GM19238 (cell line): ENCODE data around the gene CRADD.
"Not testable (repeated sequence)": the region's sequence is repeated elsewhere in the genome, so short reads cannot be mapped to it uniquely, and the experiment has no call there.

Experiments
- DNase-seq: peaks from one replicate; pipeline ENCODE4 v3.0.0; 2011; ENCODE audit warnings: low spot score; ENCODE audit not compliant: insufficient read length

CRADD gene

DNA sequence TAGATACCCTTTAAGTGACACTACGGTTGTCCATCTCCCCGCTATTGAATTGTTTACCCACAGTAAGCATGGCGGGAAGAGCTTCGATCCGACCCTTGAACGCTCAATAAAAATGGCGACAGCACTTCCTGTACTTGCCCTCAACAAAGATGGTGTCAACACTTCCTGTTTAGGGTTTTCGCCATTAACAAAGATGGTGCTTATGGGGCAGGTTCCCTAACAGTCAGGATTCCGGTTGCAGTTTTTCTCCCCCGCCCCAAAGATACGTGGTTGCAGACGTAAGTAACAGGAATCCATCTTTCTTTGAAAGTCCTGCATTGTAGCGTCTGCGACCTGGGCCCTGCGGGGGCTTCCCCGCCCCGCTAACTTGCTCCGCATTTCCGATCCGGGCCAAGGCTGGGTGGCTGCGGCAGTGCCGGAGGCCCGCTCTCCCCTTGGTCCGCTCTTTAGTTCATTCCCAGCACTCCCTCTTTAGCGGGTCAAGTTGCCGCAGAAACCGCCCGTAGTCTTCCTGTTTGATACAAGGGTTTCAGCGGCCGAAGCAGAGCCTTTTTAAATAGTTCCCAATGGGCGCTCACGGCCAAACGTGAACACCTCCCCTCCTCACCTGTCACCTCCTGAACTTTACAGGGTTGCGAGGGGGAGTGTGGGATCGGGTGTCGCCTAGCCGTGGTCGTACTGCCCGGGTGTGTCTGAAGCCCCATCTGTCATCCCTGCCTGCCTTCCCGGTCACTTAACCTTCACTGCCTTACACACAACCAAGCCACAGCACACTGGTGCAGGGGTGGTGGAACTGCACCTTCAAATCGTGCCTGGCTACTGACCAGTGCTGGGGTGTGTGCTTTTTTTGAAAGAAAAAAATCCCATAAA is at the start of gene CRADD:
TSS of gene CRADD (plus strand) at position 181 of the 870 bp plus-strand sequence.
- peak; percentile 57 for DNase-seq

GRCh38 chr12:93632383-93632782 is 44.8 kb upstream of the CRADD start:
- DNase-seq: no peak

DNA sequence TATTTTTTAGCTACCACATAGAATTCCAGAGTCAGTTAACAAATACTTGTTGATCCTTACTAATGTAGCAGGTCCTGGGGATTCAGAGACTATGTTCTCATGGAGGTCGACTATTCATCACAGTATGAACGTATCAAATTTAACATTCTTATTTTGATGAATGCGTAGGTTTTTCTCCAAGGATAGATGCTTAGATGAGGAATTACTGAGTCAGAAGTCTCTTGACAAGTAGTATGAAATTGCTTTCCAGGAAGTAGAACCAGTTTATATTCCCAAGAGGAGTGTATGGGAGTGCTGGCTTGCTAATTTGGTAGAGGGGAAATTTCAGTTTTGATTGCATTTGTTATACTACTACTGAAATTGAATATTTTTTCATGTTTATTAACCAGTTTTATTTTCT is 42.8 kb upstream of the CRADD start:
- no peak for DNase-seq

DNA sequence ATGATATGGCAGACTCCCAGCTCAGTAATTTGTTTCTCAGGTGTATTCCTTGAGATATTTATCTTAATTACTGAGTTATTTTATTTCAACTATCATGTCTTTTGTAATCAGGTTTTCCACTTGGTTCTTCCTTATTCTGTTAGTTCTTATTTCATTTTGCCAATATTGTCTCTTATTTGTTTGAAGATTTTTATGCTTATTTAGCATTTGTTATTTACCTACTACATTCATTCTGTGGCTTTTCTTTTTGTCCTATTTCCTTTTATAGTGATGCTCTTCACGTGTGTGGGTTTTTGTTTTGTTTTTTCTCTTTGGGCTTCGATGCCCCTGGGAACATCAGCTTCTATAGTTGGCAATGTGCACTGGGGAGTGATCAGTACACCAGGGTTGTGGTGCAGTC is 40.5 kb upstream of the CRADD start:
- DNase-seq: no peak

- DNase-seq: no peak
Measured at GRCh38 chr12:93638095-93638494, 39.1 kb upstream of the CRADD start.

GRCh38 chr12:93638954-93639353 is 38.2 kb upstream of the CRADD start:
- DNase-seq: no peak

GRCh38 chr12:93639406-93639805 is 37.8 kb upstream of the CRADD start:
- no peak for DNase-seq

- DNase-seq: not testable (repeated sequence)
Measured at GRCh38 chr12:93641380-93641779, 35.8 kb upstream of the CRADD start.

DNA sequence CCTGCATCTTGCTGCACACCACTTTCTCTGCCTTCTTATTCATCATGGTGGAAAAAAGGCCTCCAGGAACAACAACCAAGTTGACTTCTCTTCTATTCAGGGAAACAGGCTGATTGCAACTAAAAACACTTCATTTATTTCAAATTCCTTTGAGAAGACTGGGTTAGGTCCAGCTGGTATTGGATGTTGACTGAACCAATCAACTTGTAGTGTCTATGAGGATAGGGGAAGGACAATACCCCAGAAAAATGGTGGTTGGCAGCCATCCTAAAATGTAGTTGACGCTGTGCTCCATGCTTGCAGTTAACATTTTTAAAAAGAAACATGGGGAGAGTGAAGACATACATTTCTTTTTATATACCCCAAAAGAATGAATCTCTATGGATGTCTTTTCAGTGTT is 34.4 kb upstream of the CRADD start:
- no peak for DNase-seq

DNA sequence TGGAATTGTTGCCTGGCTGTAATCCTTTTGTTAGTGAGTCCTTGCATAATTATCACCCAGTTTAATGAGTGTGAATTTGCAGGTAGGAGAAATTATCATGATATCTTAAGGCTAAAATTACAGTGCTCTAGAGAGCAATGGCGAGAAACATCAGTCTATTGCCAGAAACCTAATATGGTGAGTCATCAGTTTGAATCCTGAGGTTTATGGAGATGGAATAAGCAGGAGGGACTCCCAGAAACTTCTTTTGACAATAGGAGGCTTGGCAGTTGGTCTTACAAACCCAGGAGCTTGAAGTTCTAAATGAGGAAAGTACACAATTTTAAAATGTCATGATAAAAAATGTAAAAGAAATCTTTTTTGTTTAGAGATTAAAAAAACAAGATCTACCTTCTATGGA is 31.5 kb upstream of the CRADD start:
- DNase-seq: no peak

GRCh38 chr12:93650626-93651025 is 26.5 kb upstream of the CRADD start:
- DNase-seq: no peak

DNA sequence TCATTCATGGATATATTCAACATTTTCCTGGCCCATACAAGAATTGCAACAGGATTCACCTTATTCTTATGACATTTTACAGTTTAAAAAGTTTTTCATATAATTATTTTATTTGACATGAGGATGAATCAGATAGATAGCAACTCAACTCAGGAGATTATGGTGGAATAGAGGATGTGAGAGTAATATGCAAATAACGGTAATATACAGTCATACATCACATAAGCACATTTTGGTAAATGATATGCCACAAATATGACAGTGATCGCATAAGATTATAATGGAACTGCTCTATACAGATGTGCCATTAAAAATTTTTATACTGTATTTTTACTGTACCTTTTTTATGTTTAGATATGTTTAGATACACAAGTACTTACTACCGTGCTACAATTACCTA is 24.1 kb upstream of the CRADD start:
- no peak for DNase-seq

GRCh38 chr12:93653712-93654111 is 23.5 kb upstream of the CRADD start:
- DNase-seq: no peak

- DNase-seq: no peak
Measured at GRCh38 chr12:93654421-93654820, 22.8 kb upstream of the CRADD start.

DNA sequence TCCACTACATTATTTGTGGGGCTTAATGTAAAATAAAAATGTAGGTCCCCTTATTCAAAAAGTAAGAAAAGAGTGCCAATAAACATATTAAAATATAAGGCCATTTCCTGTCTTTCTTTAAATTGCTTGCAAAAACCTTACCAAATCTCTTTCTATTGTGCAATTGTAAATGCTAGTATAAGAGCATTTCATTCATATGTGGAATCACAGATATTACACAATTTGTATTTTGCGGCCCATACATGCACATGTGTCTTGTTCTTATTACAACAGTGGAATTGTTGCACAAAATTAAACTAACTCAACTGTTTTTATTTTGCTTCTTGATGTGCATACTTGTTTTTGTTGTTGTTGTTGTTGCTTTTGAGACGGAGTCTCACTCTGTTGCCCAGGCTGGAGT is 20.1 kb upstream of the CRADD start:
- DNase-seq: no peak

GRCh38 chr12:93661021-93661420 is 16.2 kb upstream of the CRADD start:
- no peak for DNase-seq

GRCh38 chr12:93663006-93663728 is 14.0 kb upstream of the CRADD start:
- DNase-seq: no peak

DNA sequence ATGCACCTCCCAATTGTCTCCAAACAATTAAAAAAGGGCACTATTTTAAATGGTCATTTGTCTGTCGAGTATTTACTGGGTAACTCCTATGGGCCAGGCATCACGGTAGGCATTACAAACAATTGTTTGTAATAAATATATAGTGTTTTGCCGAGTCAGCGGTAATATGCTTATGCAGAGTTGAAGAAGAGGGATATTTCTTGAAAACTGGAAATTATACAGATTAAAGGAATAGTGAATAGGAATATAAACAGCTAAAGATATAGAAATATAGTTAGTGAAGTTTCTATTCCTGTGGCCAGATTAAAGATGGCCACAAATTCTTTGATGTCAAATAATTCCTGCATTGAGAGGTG is 13.5 kb upstream of the CRADD start:
- DNase-seq: no peak

- DNase-seq: no peak
Measured at GRCh38 chr12:93664573-93665138, 12.5 kb upstream of the CRADD start.

DNA sequence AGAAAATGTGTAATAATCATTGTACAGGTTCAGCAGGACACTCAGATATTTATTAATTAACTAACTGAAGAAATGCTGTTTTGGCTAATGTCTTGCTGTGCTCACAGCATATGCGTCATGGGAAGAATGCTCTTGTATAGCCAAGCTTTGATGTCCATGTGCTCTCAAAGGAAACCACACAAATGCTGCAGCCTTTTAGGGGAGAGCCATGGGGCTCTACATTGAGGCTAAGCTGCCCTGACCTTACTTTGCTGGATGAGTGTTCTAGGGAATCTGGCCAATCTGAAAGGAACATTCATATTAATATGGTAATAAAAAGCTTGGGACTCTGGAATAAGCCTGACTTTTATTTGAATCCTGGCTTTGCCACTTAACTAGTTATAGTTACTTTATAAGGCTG is 9.5 kb upstream of the CRADD start:
- no peak for DNase-seq

GRCh38 chr12:93668919-93669418 is 8.2 kb upstream of the CRADD start:
- peak; percentile 7 for DNase-seq

GRCh38 chr12:93669452-93669851 is 7.7 kb upstream of the CRADD start:
- no peak for DNase-seq
